ENCODE measurements around the gene C16orf89. TPM values are rescaled to one million over a fixed set of nuclear protein-coding genes. Genes with fewer than 3 reads are reported as not detected.

Gene C16orf89
- polyA plus RNA-seq, 3 donors from 2014 or later, result not detected

- Mint-ChIP-seq H3K4me3 (no peak overlapping the region), H3K4me1 (peaks cover 16 to 19% of the 10 kb centered on the region in 2 donors), H3K27ac (peak overlapping the region in 1 of 6 donors; percentile 74), H3K27me3 (ENCODE audit: low read depth in 3 of 3) (peaks cover 3 to 8% (median 5%) of the 10 kb centered on the region in 3 donors), H3K9me3 (no peaks in the 10 kb centered on the region), H3K36me3 (peaks cover 0 to 4% (median 1%) of the 10 kb centered on the region in 3 donors)
- DNase-seq, result no peak
Observed at GRCh38 chr16:5036228-5037156, 29.3 kb downstream of the C16orf89 start.

DNA sequence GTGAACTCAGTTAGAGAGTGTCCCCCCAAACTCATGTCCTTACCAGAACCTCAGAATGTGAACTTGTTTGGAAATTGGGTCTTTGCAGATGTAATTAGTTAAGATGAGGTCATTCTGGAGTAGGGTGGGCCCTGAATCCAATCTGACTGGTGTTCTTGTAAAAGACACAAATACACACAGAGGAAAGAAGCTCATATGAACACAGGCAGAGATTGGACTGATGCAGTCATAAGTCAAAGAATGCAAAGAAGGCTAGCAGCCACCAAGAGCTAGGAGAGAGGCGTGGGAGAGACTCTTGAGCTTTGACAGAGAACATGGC lies 29.9 kb downstream of the C16orf89 start:
- no peak for DNase-seq
- H3K4me3 Mint-ChIP-seq, result peak overlapping the region in 2 of 5 donors; percentile 42 to 54
- peaks cover 16 to 19% of the 10 kb centered on the region in 2 donors for H3K4me1 Mint-ChIP-seq
- no peak overlapping the region for H3K27ac Mint-ChIP-seq
- no peaks in the 10 kb centered on the region for H3K9me3 Mint-ChIP-seq
- peaks cover 3 to 8% (median 5%) of the 10 kb centered on the region in 3 donors for H3K27me3 Mint-ChIP-seq (ENCODE audit: low read depth in 3 of 3)
- H3K36me3 Mint-ChIP-seq, result peaks cover 0 to 4% (median 3%) of the 10 kb centered on the region in 3 donors

DNA sequence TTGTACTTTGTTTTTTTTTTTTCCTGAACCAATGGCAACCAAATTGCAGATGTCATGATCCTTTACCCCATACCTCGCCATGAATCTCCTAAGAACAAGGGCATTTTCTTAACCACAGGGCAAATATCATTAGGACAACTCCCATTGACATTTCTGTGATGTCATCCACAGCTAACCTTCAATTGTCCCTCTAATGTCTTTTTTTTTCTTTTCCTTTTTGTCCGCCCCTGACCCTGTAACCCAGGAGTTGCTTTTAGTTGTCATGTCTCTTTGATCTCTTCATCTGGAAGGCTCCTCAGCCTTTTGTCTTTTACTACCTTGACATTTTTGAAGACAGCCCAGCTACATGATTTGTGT lies 31.6 kb downstream of the C16orf89 start:
- peaks cover 16 to 19% of the 10 kb centered on the region in 2 donors for H3K4me1 Mint-ChIP-seq
- H3K9me3 Mint-ChIP-seq, result no peaks in the 10 kb centered on the region
- peak overlapping the region; percentile 68 to 90 (median 87) for H3K27ac Mint-ChIP-seq
- H3K36me3 Mint-ChIP-seq, result peaks cover 0 to 4% (median 1%) of the 10 kb centered on the region in 3 donors
- peak overlapping the region; percentile 86 to 89 (median 87) for H3K4me3 Mint-ChIP-seq
- no peak for DNase-seq
- peaks cover 3 to 7% (median 6%) of the 10 kb centered on the region in 3 donors for H3K27me3 Mint-ChIP-seq (ENCODE audit: low read depth in 3 of 3)

- DNase-seq, result peak; percentile 78 to 84 (median 81)
- H3K4me3 Mint-ChIP-seq, result peak within 1 kb of the TSS; percentile 86 to 89 (median 87)
- peaks cover 16 to 21% of the 10 kb centered on the region in 2 donors for H3K4me1 Mint-ChIP-seq
- H3K27ac Mint-ChIP-seq, result peak within 1 kb of the TSS; percentile 68 to 90 (median 87)
- peaks cover 3 to 8% (median 7%) of the 10 kb centered on the region in 3 donors for H3K27me3 Mint-ChIP-seq (ENCODE audit: low read depth in 3 of 3)
- no peaks in the 10 kb centered on the region for H3K9me3 Mint-ChIP-seq
- H3K36me3 Mint-ChIP-seq, result peaks cover 0 to 8% (median 4%) of the 10 kb centered on the region in 3 donors
Observed at GRCh38 chr16:5033256-5034166, 32.2 kb downstream of the C16orf89 start, which contains the start of gene NAGPA. NAGPA (minus strand) TSS chr16:5033935; CDS start chr16:5033914, 21 bp downstream.

- DNase-seq, result no peak
- H3K4me1 Mint-ChIP-seq, result peaks cover 16 to 21% of the 10 kb centered on the region in 2 donors
- H3K9me3 Mint-ChIP-seq, result no peaks in the 10 kb centered on the region
- H3K4me3 Mint-ChIP-seq, result peak overlapping the region; percentile 65 to 83 (median 75)
- H3K36me3 Mint-ChIP-seq, result peaks cover 0 to 8% (median 4%) of the 10 kb centered on the region in 3 donors
- H3K27ac Mint-ChIP-seq, result peak overlapping the region in 5 of 6 donors; percentile 5 to 67 (median 34)
- peaks cover 3 to 8% (median 7%) of the 10 kb centered on the region in 3 donors for H3K27me3 Mint-ChIP-seq (ENCODE audit: low read depth in 3 of 3)
Observed at GRCh38 chr16:5032748-5033167, 33.0 kb downstream of the C16orf89 start.

- Mint-ChIP-seq H3K27me3 (ENCODE audit: low read depth in 3 of 3) (peaks cover 3 to 8% (median 7%) of the 10 kb centered on the region in 3 donors), H3K4me1 (peaks cover 16 to 21% of the 10 kb centered on the region in 2 donors), H3K27ac (peak overlapping the region in 1 of 6 donors; percentile 42), H3K9me3 (no peaks in the 10 kb centered on the region), H3K36me3 (peaks cover 0 to 8% (median 4%) of the 10 kb centered on the region in 3 donors), H3K4me3 (peak overlapping the region in 3 of 5 donors; percentile 42 to 74 (median 58))
- no peak for DNase-seq
Observed at GRCh38 chr16:5031601-5032000, 34.2 kb downstream of the C16orf89 start.

DNA sequence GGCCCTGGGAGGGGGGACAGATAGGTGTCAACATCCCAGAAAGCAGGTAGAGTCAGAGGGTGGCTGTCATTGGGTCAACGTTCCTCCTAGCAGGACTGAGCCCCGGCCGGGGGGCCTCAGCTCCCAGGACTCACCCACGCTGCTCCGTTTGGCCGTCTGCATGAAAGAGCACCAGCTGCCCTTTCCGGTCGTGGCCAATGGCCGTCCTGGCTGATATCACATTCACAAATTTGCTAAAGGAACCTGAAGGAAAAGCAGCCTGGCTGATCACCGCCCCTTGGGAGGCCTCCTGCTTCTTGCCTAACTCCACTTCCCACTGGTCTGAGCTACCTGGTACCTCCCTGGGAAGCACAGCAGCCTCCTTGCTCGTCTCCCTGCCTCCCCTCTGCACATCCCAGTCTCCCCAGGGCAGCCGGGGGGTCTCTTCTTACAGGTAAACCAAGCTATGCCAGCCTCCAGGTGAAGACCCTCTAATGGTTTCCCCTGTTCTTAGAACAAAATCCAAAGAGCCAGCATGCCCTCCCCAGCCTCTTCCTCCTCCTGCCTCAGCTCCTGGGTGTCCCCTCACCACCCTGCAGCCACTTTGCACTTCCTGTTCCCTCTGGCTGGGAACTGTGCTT lies 35.4 kb downstream of the C16orf89 start:
- H3K4me3 Mint-ChIP-seq, result peak overlapping the region in 1 of 5 donors; percentile 7
- H3K27me3 Mint-ChIP-seq (ENCODE audit: low read depth in 3 of 3), result peaks cover 3 to 8% (median 7%) of the 10 kb centered on the region in 3 donors
- H3K4me1 Mint-ChIP-seq, result peaks cover 16 to 21% of the 10 kb centered on the region in 2 donors
- DNase-seq, result no peak
- peaks cover 0 to 8% (median 4%) of the 10 kb centered on the region in 3 donors for H3K36me3 Mint-ChIP-seq
- H3K9me3 Mint-ChIP-seq, result no peaks in the 10 kb centered on the region
- no peak overlapping the region for H3K27ac Mint-ChIP-seq

DNA sequence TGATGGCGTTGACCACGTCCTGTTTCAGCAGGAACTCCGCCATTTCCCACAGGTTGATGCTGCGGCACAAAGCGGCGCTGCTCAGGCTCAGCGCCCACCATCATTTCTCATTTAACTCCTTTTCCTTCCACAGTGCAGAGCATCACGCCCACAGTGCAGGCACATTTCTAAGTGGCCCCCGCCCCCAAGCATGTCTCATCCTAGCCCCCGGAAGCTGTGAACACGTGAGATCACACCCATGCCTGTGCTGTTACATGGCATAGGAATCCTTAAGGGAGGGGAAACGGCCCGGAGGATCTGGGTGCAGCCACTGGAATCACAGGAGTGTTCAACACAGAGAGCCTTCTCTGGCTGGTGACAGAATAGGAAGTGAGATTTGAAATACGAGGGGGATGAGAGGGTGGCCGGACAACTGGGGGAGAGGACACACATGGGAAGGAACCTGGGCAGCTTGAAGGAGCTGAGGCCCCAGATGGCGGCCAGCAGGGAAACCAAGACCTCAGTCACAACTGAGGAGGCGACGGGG lies 36.7 kb downstream of the C16orf89 start:
- Mint-ChIP-seq H3K27ac (no peak overlapping the region), H3K4me1 (peaks cover 10 to 11% of the 10 kb centered on the region in 2 donors), H3K36me3 (peaks cover 0 to 8% (median 4%) of the 10 kb centered on the region in 3 donors), H3K9me3 (no peaks in the 10 kb centered on the region), H3K4me3 (no peak overlapping the region), H3K27me3 (ENCODE audit: low read depth in 3 of 3) (peaks cover 3 to 5% (median 4%) of the 10 kb centered on the region in 3 donors)
- DNase-seq, result no peak

- no peaks in the 10 kb centered on the region for H3K9me3 Mint-ChIP-seq
- H3K27ac Mint-ChIP-seq, result no peak overlapping the region
Observed at GRCh38 chr16:5027575-5028235, 38.1 kb downstream of the C16orf89 start.

GRCh38 chr16:5027086-5027485 lies 38.7 kb downstream of the C16orf89 start:
- Mint-ChIP-seq H3K36me3 (peaks cover 0 to 8% (median 4%) of the 10 kb centered on the region in 3 donors), H3K4me1 (peaks cover 0 to 4% of the 10 kb centered on the region in 2 donors), H3K27ac (no peak overlapping the region), H3K9me3 (no peaks in the 10 kb centered on the region), H3K4me3 (no peak overlapping the region), H3K27me3 (ENCODE audit: low read depth in 3 of 3) (peaks cover 0 to 3% (median 2%) of the 10 kb centered on the region in 3 donors)
- DNase-seq, result no peak

More at GRCh38 chr16:5027575-5028235, 38.1 kb downstream of the C16orf89 start:
- Mint-ChIP-seq H3K4me3 (no peak overlapping the region), H3K4me1 (peaks cover 2 to 5% of the 10 kb centered on the region in 2 donors), H3K36me3 (peaks cover 0 to 8% (median 4%) of the 10 kb centered on the region in 3 donors), H3K27me3 (ENCODE audit: low read depth in 3 of 3) (peaks cover 0 to 3% (median 2%) of the 10 kb centered on the region in 3 donors)
- DNase-seq, result no peak

- Mint-ChIP-seq H3K36me3 (peaks cover 0 to 8% (median 4%) of the 10 kb centered on the region in 3 donors), H3K27ac (no peak overlapping the region)
- no peak for DNase-seq
Observed at GRCh38 chr16:5026664-5027063, 39.1 kb downstream of the C16orf89 start.

GRCh38 chr16:5025171-5025632 lies 40.6 kb downstream of the C16orf89 start:
- Mint-ChIP-seq H3K4me3 (no peak overlapping the region), H3K27me3 (ENCODE audit: low read depth in 3 of 3) (peaks cover 0 to 6% (median 2%) of the 10 kb centered on the region in 3 donors), H3K36me3 (peaks cover 0 to 4% (median 4%) of the 10 kb centered on the region in 3 donors), H3K4me1 (peaks cover 0 to 2% of the 10 kb centered on the region in 2 donors), H3K27ac (no peak overlapping the region), H3K9me3 (no peaks in the 10 kb centered on the region)
- DNase-seq, result no peak

More at GRCh38 chr16:5026664-5027063, 39.1 kb downstream of the C16orf89 start:
- Mint-ChIP-seq H3K27me3 (ENCODE audit: low read depth in 3 of 3) (peaks cover 0 to 3% (median 3%) of the 10 kb centered on the region in 3 donors), H3K4me1 (peaks cover 0 to 2% of the 10 kb centered on the region in 2 donors), H3K9me3 (no peaks in the 10 kb centered on the region), H3K4me3 (no peak overlapping the region)
